Thoracic aorta (tissue), 2 donors: ENCODE results near the gene HOXB2. TPM values are rescaled to one million over a fixed set of nuclear protein-coding genes. Genes with fewer than 3 reads are reported as not detected.

Source experiments
- ATAC-seq: fragments of 150-250 bp; one replicate; pipeline ENCODE4 v1.8.0; 2017; ENCODE audit warnings: low read depth; ENCODE audit not compliant: insufficient number of reproducible peaks, low FRiP score
- DNase-seq: peaks from one replicate; pipeline ENCODE4 v3.0.0-alpha.2; 2020; ENCODE audit warnings: low spot score
- H3K27ac ChIP-seq, 2 donors: fragments of 200-600 bp; sonication (generic); 1 replicate in 1 of 2; 2 replicates in 1 of 2; pipeline ENCODE4 v1.5.1; 2016; ENCODE audit warnings: mild to moderate bottlenecking in 2 of 2, moderate library complexity in 2 of 2
- H3K27me3 ChIP-seq: fragments of 200-600 bp; sonication (generic); replicated peaks from 2 replicates; pipeline ENCODE4 v1.6.0; 2016; ENCODE audit warnings: mild to moderate bottlenecking; ENCODE audit not compliant: insufficient read depth
- H3K36me3 ChIP-seq: fragments of 200-600 bp; sonication (generic); one replicate; pipeline ENCODE4 v1.5.1; 2016
- H3K4me1 ChIP-seq, 2 donors: fragments of 200-600 bp; sonication (generic); 1 replicate in 1 of 2; 2 replicates in 1 of 2; pipeline versions ENCODE4 v1.5.1 to v1.6.0; 2016; ENCODE audit warnings: low read depth in 2 of 2, mild to moderate bottlenecking in 1 of 2; ENCODE audit not compliant: control insufficient read depth in 1 of 2
- H3K4me3 ChIP-seq: fragments of 200-600 bp; sonication (generic); 2 replicates; pipeline ENCODE4 v1.5.1; 2016; ENCODE audit warnings: mild to moderate bottlenecking
- H3K9me3 ChIP-seq: fragments of 200-600 bp; sonication (generic); 2 replicates; pipeline ENCODE4 v1.5.1; 2016
- total RNA-seq, 2 donors: library from RNA; depleted of rRNA; stranded (reverse); fragments of >200 nt; gene quantifications; one replicate each; pipeline versions ENCODE4 v1.1.0 to v1.2.3, GENCODE V29; 2016
- TF ChIP-seq, protein P1 (sequence below): fragments of 200-600 bp; sonication (generic); IDR thresholded peaks from one replicate; pipeline ENCODE4 v1.5.1; 2019; ENCODE audit warnings: antibody characterized with exemption

Gene HOXB2
- total RNA-seq, 2 donors from 2014 or later: 53.3 to 73.0 TPM

DNA sequence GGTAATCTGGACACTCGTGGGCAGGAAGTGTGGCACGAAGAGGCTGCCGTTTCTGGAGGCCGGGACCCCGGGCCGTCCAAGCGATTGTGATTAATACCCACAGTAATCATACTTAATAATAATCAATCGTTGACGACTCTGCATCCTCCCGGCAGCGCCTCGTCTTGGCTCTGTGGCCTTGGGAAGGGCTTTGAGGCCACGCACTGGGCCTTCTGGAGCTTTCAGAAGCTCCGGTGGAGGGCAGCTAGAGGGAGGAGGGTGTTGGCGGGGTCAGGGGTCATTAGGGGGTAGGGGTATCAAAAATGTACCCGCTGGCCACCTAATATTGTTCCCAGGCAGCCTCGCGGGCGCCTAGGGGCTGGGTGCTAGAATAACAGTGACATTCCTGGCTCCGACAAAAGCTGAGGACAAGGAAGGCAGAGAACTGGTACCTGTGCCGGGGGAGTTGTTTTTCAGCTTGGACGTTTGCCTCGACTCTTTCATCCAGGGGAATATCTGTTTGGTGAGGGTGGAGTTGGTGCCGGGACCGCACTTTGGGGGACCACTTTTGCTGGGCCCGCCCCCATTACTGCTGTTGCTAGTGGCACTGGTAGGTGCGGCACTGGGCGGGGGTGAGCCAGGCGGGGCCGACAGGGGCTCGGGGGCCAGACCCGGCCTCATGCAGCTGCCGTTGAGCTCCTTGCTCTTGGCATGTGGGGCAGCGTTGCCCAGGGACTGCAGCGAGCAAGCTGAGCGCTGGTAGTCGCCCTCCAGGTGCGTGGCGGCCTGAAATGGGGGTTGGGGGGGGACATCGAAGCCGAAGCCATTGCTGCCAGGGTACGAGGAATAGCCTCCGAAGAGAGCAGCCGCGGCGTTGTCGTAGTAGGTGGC is 6.9 kb upstream of the HOXB2 start:
- Histone ChIP-seq H3K4me3 (no peak overlapping the region), H3K27ac (peak overlapping the region; percentile 49 to 73), H3K27me3 (no peaks in the 10 kb centered on the region), H3K4me1 (peaks cover 42 to 68% of the 10 kb centered on the region in 2 donors), H3K36me3 (peaks cover 9% of the 10 kb centered on the region), H3K9me3 (no peaks in the 10 kb centered on the region)
- TF ChIP-seq, protein P1, sequence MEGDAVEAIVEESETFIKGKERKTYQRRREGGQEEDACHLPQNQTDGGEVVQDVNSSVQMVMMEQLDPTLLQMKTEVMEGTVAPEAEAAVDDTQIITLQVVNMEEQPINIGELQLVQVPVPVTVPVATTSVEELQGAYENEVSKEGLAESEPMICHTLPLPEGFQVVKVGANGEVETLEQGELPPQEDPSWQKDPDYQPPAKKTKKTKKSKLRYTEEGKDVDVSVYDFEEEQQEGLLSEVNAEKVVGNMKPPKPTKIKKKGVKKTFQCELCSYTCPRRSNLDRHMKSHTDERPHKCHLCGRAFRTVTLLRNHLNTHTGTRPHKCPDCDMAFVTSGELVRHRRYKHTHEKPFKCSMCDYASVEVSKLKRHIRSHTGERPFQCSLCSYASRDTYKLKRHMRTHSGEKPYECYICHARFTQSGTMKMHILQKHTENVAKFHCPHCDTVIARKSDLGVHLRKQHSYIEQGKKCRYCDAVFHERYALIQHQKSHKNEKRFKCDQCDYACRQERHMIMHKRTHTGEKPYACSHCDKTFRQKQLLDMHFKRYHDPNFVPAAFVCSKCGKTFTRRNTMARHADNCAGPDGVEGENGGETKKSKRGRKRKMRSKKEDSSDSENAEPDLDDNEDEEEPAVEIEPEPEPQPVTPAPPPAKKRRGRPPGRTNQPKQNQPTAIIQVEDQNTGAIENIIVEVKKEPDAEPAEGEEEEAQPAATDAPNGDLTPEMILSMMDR: no peak
- no peak for DNase-seq
- ATAC-seq: no peak

GRCh38 chr17:48551214-48551555 is 6.3 kb upstream of the HOXB2 start:
- TF ChIP-seq, protein P1: no peak
- peaks cover 9% of the 10 kb centered on the region for H3K36me3 ChIP-seq
- H3K9me3 ChIP-seq: no peaks in the 10 kb centered on the region
- H3K27me3 ChIP-seq: no peaks in the 10 kb centered on the region
- peak overlapping the region in 1 of 2 donors; percentile 73 for H3K27ac ChIP-seq
- H3K4me3 ChIP-seq: no peak overlapping the region
- DNase-seq (no peak), ATAC-seq (no peak)
- peaks cover 37 to 68% of the 10 kb centered on the region in 2 donors for H3K4me1 ChIP-seq

GRCh38 chr17:48550502-48551213 is 5.7 kb upstream of the HOXB2 start:
- H3K27me3 ChIP-seq: no peaks in the 10 kb centered on the region
- DNase-seq: no peak
- peaks cover 38 to 68% of the 10 kb centered on the region in 2 donors for H3K4me1 ChIP-seq
- peak overlapping the region; percentile 42 to 93 for H3K27ac ChIP-seq
- no peaks in the 10 kb centered on the region for H3K9me3 ChIP-seq
- ATAC-seq: no peak
- TF ChIP-seq, protein P1: no peak
- H3K4me3 ChIP-seq: no peak overlapping the region
- H3K36me3 ChIP-seq: peaks cover 9% of the 10 kb centered on the region

- no peaks in the 10 kb centered on the region for H3K27me3 ChIP-seq
- no peak for DNase-seq
- H3K4me1 ChIP-seq: peaks cover 45 to 74% of the 10 kb centered on the region in 2 donors
- H3K4me3 ChIP-seq: no peak overlapping the region
- TF ChIP-seq, protein P1: no peak
- peak overlapping the region; percentile 42 to 93 for H3K27ac ChIP-seq
- ATAC-seq: no peak
- H3K9me3 ChIP-seq: no peaks in the 10 kb centered on the region
- peaks cover 9% of the 10 kb centered on the region for H3K36me3 ChIP-seq
These were observed 5.1 kb upstream of the HOXB2 start for GRCh38 chr17:48549914-48550501.

DNA sequence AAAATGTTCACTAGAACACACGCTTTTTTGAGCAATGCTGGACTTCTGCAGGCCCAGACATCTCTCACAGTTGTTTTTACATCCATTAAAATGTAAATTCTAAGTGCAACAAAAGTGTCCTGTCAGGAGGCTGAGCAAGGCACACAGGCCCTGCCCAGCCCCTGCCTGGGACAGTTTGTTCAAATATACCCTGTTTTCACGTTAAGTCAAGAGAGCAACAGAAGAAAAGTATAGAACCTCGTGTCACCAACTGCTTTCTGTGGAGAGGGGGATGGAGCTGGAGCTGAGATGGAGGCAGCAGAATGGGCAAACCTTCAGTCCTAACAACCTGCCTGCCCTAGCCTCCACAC is 4.3 kb upstream of the HOXB2 start:
- DNase-seq: no peak
- H3K4me1 ChIP-seq: peaks cover 48 to 77% of the 10 kb centered on the region in 2 donors
- peaks cover 9% of the 10 kb centered on the region for H3K36me3 ChIP-seq
- H3K27ac ChIP-seq: peak overlapping the region in 1 of 2 donors; percentile 93
- TF ChIP-seq, protein P1: no peak
- H3K27me3 ChIP-seq: no peaks in the 10 kb centered on the region
- no peak overlapping the region for H3K4me3 ChIP-seq
- H3K9me3 ChIP-seq: no peaks in the 10 kb centered on the region
- no peak for ATAC-seq
